Bone marrow (tissue), 2 donors: ENCODE results near the gene RASSF5.
"Not testable (repeated sequence)": the region's sequence is repeated elsewhere in the genome, so short reads cannot be mapped to it uniquely, and the experiment has no call there.

Experiments used
- DNase-seq, 2 donors: peaks; one replicate each; lab custom pipeline; 2025; lab: John Stamatoyannopoulos, UW

RASSF5 gene

GRCh38 chr1:206587904-206588303 lies 80.6 kb downstream of the RASSF5 start:
- no peak for DNase-seq

GRCh38 chr1:206588492-206588891 lies 81.2 kb downstream of the RASSF5 start:
- DNase-seq = no peak

GRCh38 chr1:206589206-206589605 lies 81.9 kb downstream of the RASSF5 start:
- DNase-seq = no peak

- DNase-seq = no peak
These were observed 82.9 kb downstream of the RASSF5 start for GRCh38 chr1:206590025-206590758.

GRCh38 chr1:206591226-206591625 lies 83.9 kb downstream of the RASSF5 start:
- DNase-seq = no peak

- DNase-seq = no peak
These were observed 84.4 kb downstream of the RASSF5 start for GRCh38 chr1:206591696-206592095.

- no peak for DNase-seq
These were observed 86.1 kb downstream of the RASSF5 start for GRCh38 chr1:206593351-206593925.

- DNase-seq = no peak
These were observed 88.4 kb downstream of the RASSF5 start for GRCh38 chr1:206595581-206596318.

- no peak for DNase-seq
These were observed 89.0 kb downstream of the RASSF5 start for GRCh38 chr1:206596319-206596666.

- DNase-seq = no peak
These were observed 93.2 kb downstream of the RASSF5 start for GRCh38 chr1:206600527-206600926.

GRCh38 chr1:206604861-206605260 lies 97.5 kb downstream of the RASSF5 start:
- DNase-seq = no peak

- DNase-seq = peak in 1 of 2 donors; percentile 9
These were observed 99.5 kb downstream of the RASSF5 start for GRCh38 chr1:206606867-206607266.

- peak in 1 of 2 donors; percentile 9 for DNase-seq
These were observed 100.9 kb downstream of the RASSF5 start for GRCh38 chr1:206608108-206608698.

- DNase-seq = no peak
These were observed 102.1 kb downstream of the RASSF5 start for GRCh38 chr1:206609229-206609991.

- DNase-seq = peak; percentile 78 to 83
These were observed 105.0 kb downstream of the RASSF5 start, which contains the start of gene EIF2D for GRCh38 chr1:206612129-206612876. Gene EIF2D, minus strand, starts transcription at chr1:206612465. Its CDS starts 123 bp downstream, at chr1:206612342.

GRCh38 chr1:206626396-206626795 lies 119.1 kb downstream of the RASSF5 start:
- DNase-seq = not testable (repeated sequence)

GRCh38 chr1:206628916-206629315 lies 121.6 kb downstream of the RASSF5 start:
- no peak for DNase-seq

- DNase-seq = peak in 1 of 2 donors; percentile 78
These were observed 123.8 kb downstream of the RASSF5 start for GRCh38 chr1:206631085-206631509.

GRCh38 chr1:206633708-206634121 lies 126.4 kb downstream of the RASSF5 start:
- DNase-seq = no peak

GRCh38 chr1:206634365-206635079 lies 127.2 kb downstream of the RASSF5 start:
- DNase-seq = peak; percentile 39 to 46
